HepG2 (cell line): Measurements from ENCODE around the gene SLC24A4. TPM values are rescaled to one million over a fixed set of nuclear protein-coding genes. Genes with fewer than 3 reads are reported as not detected.

Experiments used
- AKAP8 ChIP-seq: sonication (generic); formaldehyde crosslinking; IDR thresholded peaks from 2 replicates; pipeline ENCODE4 v1.5.1; 2020; ENCODE audit warnings: mild to moderate bottlenecking, missing genetic modification reagents
- ARNT2 ChIP-seq: sonication (generic); formaldehyde crosslinking; IDR thresholded peaks from 2 replicates; pipeline ENCODE4 v1.8.0; 2022; ENCODE audit warnings: mild to moderate bottlenecking, low read depth, missing genetic modification reagents, moderate library complexity
- DZIP1 ChIP-seq: sonication (generic); formaldehyde crosslinking; IDR thresholded peaks from 2 replicates; pipeline ENCODE4 v1.5.0; 2020; ENCODE audit warnings: mild to moderate bottlenecking, missing genetic modification reagents
- FOXK1 ChIP-seq: sonication (generic); formaldehyde crosslinking; IDR thresholded peaks from 2 replicates; pipeline ENCODE4 v1.4.0; 2020; ENCODE audit warnings: low read depth, missing genetic modification reagents, borderline replicate concordance
- GTF3A ChIP-seq: sonication (generic); formaldehyde crosslinking; conservative IDR thresholded peaks from 2 replicates; pipeline ENCODE4 v1.4.0; 2020; ENCODE audit warnings: mild to moderate bottlenecking, missing genetic modification reagents
- HES4 ChIP-seq: sonication (generic); formaldehyde crosslinking; IDR thresholded peaks from 2 replicates; pipeline ENCODE4 v1.9.0; 2021; ENCODE audit warnings: mild to moderate bottlenecking, missing genetic modification reagents, borderline replicate concordance
- NR3C1 ChIP-seq: sonication (generic); formaldehyde crosslinking; IDR thresholded peaks from 2 replicates; pipeline ENCODE4 v1.4.0; 2020; ENCODE audit warnings: missing genetic modification reagents
- REPIN1 ChIP-seq: sonication (generic); formaldehyde crosslinking; IDR thresholded peaks from 2 replicates; pipeline ENCODE4 v1.8.0; 2022; ENCODE audit warnings: missing genetic modification reagents, low read depth, mild to moderate bottlenecking, borderline replicate concordance
- TBL1XR1 ChIP-seq: fragments of 150-350 bp; IDR thresholded peaks from 2 replicates; pipeline ENCODE4 v1.6.1; 2014; ENCODE audit warnings: borderline replicate concordance, low read length; ENCODE audit not compliant: partially characterized antibody
- ZMYM3 ChIP-seq: sonication (generic); formaldehyde crosslinking; IDR thresholded peaks from 2 replicates; pipeline ENCODE4 v1.5.1; 2020; ENCODE audit warnings: mild to moderate bottlenecking, missing genetic modification reagents
- ZNF274 ChIP-seq: sonication (generic); formaldehyde crosslinking; IDR thresholded peaks from 2 replicates; pipeline ENCODE4 v1.5.1; 2020; ENCODE audit warnings: mild to moderate bottlenecking, missing genetic modification reagents
- ZNF33A ChIP-seq: sonication (generic); formaldehyde crosslinking; IDR thresholded peaks from 2 replicates; pipeline ENCODE4 v1.5.1; 2020; ENCODE audit warnings: missing genetic modification reagents, mild to moderate bottlenecking, moderate library complexity, borderline replicate concordance
- ZNF749 ChIP-seq: sonication (generic); formaldehyde crosslinking; IDR thresholded peaks from 2 replicates; pipeline ENCODE4 v1.8.0; 2022; ENCODE audit warnings: mild to moderate bottlenecking, missing genetic modification reagents, moderate library complexity, borderline replicate concordance
- ZNF75D ChIP-seq: sonication (generic); formaldehyde crosslinking; IDR thresholded peaks from 2 replicates; pipeline ENCODE4 v1.8.1; 2023; ENCODE audit warnings: missing genetic modification reagents, mild to moderate bottlenecking, borderline replicate concordance
- polyA plus RNA-seq, 8 experiments: library from polyadenylated mRNA; depleted of rRNA in 3 of 8; stranded (reverse) in 7 of 8; unstranded in 1 of 8; fragments of >200 nt; fragmentation: Illumina TruSeq in 4 of 8; extraction: Trizol in 4 of 8; gene quantifications; 2 replicates each; pipeline versions ENCODE4 v1.2.1 to v1.2.3, GENCODE V29; 2011 to 2016; ENCODE audit warnings: low read depth in 4 of 8, missing spikeins in 1 of 8, mixed read lengths in 1 of 8; ENCODE audit not compliant: insufficient read depth in 1 of 8
- total RNA-seq, 5 experiments: library from RNA; depleted of rRNA; stranded (reverse); fragments of >200 nt; fragmentation: Illumina TruSeq; extraction: Trizol; gene quantifications; 2 replicates each; pipeline ENCODE4 v1.2.3, GENCODE V29; 2016; ENCODE audit warnings: low read depth in 1 of 5
- TF ChIP-seq, protein P1 (sequence below): sonication (generic); formaldehyde crosslinking; IDR thresholded peaks from 2 replicates; pipeline ENCODE4 v1.4.0; 2020; ENCODE audit warnings: missing genetic modification reagents, borderline replicate concordance
- TF ChIP-seq, protein P2 (sequence below): IDR thresholded peaks from 2 replicates; pipeline ENCODE4 v1.6.1; 2016
- TF ChIP-seq, protein P3 (sequence below): sonication (generic); formaldehyde crosslinking; IDR thresholded peaks from 2 replicates; pipeline ENCODE4 v1.8.0; 2022; ENCODE audit warnings: missing genetic modification reagents, mild to moderate bottlenecking, borderline replicate concordance

The SLC24A4 gene
- total and polyA plus RNA-seq, 2 of the 13 experiments (the other 11 are each of a cell fraction or from before 2014, with no cell fraction given), result not detected

- TF ChIP-seq, protein P1, sequence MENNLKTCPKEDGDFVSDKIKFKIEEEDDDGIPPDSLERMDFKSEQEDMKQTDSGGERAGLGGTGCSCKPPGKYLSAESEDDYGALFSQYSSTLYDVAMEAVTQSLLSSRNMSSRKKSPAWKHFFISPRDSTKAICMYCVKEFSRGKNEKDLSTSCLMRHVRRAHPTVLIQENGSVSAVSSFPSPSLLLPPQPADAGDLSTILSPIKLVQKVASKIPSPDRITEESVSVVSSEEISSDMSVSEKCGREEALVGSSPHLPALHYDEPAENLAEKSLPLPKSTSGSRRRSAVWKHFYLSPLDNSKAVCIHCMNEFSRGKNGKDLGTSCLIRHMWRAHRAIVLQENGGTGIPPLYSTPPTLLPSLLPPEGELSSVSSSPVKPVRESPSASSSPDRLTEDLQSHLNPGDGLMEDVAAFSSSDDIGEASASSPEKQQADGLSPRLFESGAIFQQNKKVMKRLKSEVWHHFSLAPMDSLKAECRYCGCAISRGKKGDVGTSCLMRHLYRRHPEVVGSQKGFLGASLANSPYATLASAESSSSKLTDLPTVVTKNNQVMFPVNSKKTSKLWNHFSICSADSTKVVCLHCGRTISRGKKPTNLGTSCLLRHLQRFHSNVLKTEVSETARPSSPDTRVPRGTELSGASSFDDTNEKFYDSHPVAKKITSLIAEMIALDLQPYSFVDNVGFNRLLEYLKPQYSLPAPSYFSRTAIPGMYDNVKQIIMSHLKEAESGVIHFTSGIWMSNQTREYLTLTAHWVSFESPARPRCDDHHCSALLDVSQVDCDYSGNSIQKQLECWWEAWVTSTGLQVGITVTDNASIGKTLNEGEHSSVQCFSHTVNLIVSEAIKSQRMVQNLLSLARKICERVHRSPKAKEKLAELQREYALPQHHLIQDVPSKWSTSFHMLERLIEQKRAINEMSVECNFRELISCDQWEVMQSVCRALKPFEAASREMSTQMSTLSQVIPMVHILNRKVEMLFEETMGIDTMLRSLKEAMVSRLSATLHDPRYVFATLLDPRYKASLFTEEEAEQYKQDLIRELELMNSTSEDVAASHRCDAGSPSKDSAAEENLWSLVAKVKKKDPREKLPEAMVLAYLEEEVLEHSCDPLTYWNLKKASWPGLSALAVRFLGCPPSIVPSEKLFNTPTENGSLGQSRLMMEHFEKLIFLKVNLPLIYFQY, result peak; percentile 48; the same call in 1 of the 2 replicates
- TF ChIP-seq, protein P2, sequence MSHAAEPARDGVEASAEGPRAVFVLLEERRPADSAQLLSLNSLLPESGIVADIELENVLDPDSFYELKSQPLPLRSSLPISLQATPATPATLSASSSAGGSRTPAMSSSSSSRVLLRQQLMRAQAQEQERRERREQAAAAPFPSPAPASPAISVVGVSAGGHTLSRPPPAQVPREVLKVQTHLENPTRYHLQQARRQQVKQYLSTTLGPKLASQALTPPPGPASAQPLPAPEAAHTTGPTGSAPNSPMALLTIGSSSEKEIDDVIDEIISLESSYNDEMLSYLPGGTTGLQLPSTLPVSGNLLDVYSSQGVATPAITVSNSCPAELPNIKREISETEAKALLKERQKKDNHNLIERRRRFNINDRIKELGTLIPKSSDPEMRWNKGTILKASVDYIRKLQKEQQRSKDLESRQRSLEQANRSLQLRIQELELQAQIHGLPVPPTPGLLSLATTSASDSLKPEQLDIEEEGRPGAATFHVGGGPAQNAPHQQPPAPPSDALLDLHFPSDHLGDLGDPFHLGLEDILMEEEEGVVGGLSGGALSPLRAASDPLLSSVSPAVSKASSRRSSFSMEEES (CRISPR knock-in tag), result 0 out of 2 replicates have a peak, but pooled peaks have one; percentile 31
- TF ChIP-seq ZMYM3 (CRISPR knock-in tag), result peak; percentile 51; the same call in 1 of the 2 replicates
- TF ChIP-seq, protein P3, sequence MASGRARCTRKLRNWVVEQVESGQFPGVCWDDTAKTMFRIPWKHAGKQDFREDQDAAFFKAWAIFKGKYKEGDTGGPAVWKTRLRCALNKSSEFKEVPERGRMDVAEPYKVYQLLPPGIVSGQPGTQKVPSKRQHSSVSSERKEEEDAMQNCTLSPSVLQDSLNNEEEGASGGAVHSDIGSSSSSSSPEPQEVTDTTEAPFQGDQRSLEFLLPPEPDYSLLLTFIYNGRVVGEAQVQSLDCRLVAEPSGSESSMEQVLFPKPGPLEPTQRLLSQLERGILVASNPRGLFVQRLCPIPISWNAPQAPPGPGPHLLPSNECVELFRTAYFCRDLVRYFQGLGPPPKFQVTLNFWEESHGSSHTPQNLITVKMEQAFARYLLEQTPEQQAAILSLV (CRISPR knock-in tag), result 0 out of 2 replicates have a peak, but pooled peaks have one; percentile 40
- TF ChIP-seq AKAP8 (CRISPR knock-in tag), result no peak
- no peak for TF ChIP-seq ZNF274
- TF ChIP-seq ZNF33A, result no peak
- TF ChIP-seq TBL1XR1, result peak; percentile 60
- no peak for TF ChIP-seq GTF3A
- TF ChIP-seq ARNT2 (CRISPR knock-in tag), result no peak
- TF ChIP-seq DZIP1 (CRISPR knock-in tag), result no peak
- TF ChIP-seq ZNF749 (CRISPR knock-in tag), result no peak
- TF ChIP-seq REPIN1 (CRISPR knock-in tag), result no peak
- TF ChIP-seq ZNF75D, result no peak
- no peak for TF ChIP-seq NR3C1 (CRISPR knock-in tag)
- peak; percentile 80; the same call in 1 of the 2 replicates for TF ChIP-seq FOXK1 (CRISPR knock-in tag)
- no peak for TF ChIP-seq HES4
These were observed 181.0 kb downstream of the SLC24A4 start (continued) for GRCh38 chr14:92503756-92504491.
